Measurements from ENCODE around the gene LMF1.

Gene LMF1

DNA sequence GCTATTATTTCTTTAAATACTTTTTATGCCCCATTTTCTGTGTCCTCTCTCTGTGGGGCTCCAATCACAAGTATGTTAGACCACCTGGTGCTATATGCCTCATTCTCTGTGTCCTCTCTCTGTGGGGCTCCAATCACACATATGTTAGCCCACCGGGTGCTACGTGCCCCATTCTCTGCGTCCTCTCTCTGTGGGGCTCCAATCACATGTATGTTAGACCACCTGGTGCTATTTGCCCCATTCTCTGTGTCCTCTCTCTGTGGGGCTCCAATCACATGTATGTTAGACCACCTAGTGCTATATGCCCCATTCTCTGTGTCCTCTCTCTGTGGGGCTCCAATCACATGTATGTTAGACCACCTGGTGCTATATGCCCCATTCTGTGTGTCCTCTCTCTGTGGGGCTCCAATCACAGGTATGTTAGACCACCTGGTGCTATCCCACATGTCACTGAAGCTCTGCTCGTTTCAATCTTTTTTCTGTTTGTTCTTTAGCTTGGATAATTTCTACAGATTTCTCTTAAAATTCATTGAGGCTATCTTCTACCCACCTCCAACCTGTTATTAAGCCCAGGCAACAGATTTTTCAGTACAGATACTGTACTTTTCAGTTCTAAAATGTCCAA is 28.2 kb downstream of the LMF1 start:
- Histone ChIP-seq H3K27ac (no peak overlapping the region), H3K27me3 (ENCODE audit: control insufficient read depth, insufficient read depth, low read length) (no peaks in the 10 kb centered on the region), H3K79me2 (peaks cover 2% of the 10 kb centered on the region), H2AFZ (no peak overlapping the region), H3K4me3 (ENCODE audit: low read depth, low read length) (no peak overlapping the region), H3K9me3 (ENCODE audit: control insufficient read depth, low read length) (no peaks in the 10 kb centered on the region), H3K4me1 (no peaks in the 10 kb centered on the region), H3K36me3 (ENCODE audit: control insufficient read depth, insufficient read depth, low read length) (no peaks in the 10 kb centered on the region), H3K9ac (no peak overlapping the region), H3K4me2 (ENCODE audit: low read length) (no peak overlapping the region)
- no peak for TF ChIP-seq CTCF (IDR thresholded peaks at IDR 0.05)

DNA sequence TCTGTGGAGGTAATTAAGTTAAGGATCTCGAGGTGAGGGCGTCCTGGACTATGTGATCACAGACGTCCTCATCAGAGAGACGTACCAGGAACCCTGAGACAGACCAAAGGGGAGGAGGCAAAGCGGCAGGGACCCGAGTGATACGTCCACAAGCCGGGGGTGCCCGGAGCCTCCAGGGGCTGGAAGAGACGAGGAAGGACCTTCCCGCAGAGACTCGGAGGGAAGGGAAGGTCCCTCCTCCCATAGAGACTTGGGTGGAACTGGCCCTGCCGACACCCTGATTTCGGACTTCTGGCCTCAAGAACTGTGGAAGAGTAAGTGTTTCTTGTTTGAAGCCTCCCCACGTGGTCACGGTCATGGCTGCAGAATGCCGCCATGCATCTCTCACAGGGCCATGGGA is 30.8 kb downstream of the LMF1 start:
- no peak for TF ChIP-seq CTCF (IDR thresholded peaks at IDR 0.05)
- H3K9me3 ChIP-seq (ENCODE audit: control insufficient read depth, low read length), result no peaks in the 10 kb centered on the region
- no peak overlapping the region for H3K9ac ChIP-seq
- no peaks in the 10 kb centered on the region for H3K27me3 ChIP-seq (ENCODE audit: control insufficient read depth, insufficient read depth, low read length)
- no peaks in the 10 kb centered on the region for H3K36me3 ChIP-seq (ENCODE audit: control insufficient read depth, insufficient read depth, low read length)
- no peak overlapping the region for H3K4me2 ChIP-seq (ENCODE audit: low read length)
- H3K4me3 ChIP-seq (ENCODE audit: low read depth, low read length), result no peak overlapping the region
- no peaks in the 10 kb centered on the region for H3K4me1 ChIP-seq
- no peak overlapping the region for H2AFZ ChIP-seq
- H3K79me2 ChIP-seq, result no peaks in the 10 kb centered on the region
- no peak overlapping the region for H3K27ac ChIP-seq

DNA sequence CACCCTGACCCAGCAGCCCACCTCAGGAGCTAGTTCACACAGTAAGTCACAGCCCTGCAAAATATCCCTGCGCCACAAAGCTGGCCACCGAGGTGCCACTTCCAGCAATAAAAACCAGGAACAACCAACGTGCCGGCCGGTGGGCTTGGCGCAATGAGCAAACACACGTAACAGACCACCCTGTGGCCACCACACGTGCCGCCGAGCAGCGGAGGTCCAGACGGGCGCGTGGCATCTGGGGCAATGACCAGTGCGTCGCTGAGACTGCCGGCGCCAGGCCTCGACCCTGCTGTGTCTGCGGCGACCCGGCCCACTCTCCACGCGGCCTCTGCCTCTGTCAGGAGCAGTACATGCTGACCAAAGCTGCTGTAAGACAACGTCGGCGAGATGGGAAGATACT is 31.5 kb downstream of the LMF1 start:
- Histone ChIP-seq H3K4me3 (ENCODE audit: low read depth, low read length) (no peak overlapping the region), H3K79me2 (no peaks in the 10 kb centered on the region), H3K9ac (no peak overlapping the region), H3K27ac (no peak overlapping the region), H3K27me3 (ENCODE audit: control insufficient read depth, insufficient read depth, low read length) (no peaks in the 10 kb centered on the region), H2AFZ (no peak overlapping the region), H3K9me3 (ENCODE audit: control insufficient read depth, low read length) (no peaks in the 10 kb centered on the region), H3K4me1 (no peaks in the 10 kb centered on the region), H3K36me3 (ENCODE audit: control insufficient read depth, insufficient read depth, low read length) (no peaks in the 10 kb centered on the region), H3K4me2 (ENCODE audit: low read length) (no peak overlapping the region)
- TF ChIP-seq CTCF (IDR thresholded peaks at IDR 0.05), result no peak

DNA sequence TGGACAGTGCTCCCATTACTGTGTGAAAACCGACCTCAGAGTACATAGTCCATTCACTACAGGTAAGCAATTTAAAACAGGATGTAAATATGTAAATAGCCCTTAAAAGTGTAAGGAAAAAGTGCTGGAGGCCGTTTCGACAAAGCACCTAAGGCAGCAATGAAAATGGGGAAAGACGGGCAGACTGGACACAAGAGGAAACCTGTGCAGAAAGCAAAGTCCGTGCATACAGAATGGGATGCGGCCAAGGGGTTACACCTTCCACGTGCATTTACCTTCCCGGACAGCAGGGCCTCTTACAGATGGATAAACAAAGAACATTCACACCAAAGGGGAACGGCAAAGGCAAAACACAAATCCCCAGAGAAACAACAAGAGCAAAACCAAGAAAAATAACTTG is 32.0 kb downstream of the LMF1 start:
- Histone ChIP-seq H3K4me1 (no peaks in the 10 kb centered on the region), H3K36me3 (ENCODE audit: control insufficient read depth, insufficient read depth, low read length) (no peaks in the 10 kb centered on the region), H3K27me3 (ENCODE audit: control insufficient read depth, insufficient read depth, low read length) (no peaks in the 10 kb centered on the region), H3K9me3 (ENCODE audit: control insufficient read depth, low read length) (no peaks in the 10 kb centered on the region), H3K4me3 (ENCODE audit: low read depth, low read length) (no peak overlapping the region), H3K27ac (no peak overlapping the region), H3K9ac (no peak overlapping the region), H3K79me2 (no peaks in the 10 kb centered on the region), H2AFZ (no peak overlapping the region), H3K4me2 (ENCODE audit: low read length) (no peak overlapping the region)
- no peak for TF ChIP-seq CTCF (IDR thresholded peaks at IDR 0.05)

DNA sequence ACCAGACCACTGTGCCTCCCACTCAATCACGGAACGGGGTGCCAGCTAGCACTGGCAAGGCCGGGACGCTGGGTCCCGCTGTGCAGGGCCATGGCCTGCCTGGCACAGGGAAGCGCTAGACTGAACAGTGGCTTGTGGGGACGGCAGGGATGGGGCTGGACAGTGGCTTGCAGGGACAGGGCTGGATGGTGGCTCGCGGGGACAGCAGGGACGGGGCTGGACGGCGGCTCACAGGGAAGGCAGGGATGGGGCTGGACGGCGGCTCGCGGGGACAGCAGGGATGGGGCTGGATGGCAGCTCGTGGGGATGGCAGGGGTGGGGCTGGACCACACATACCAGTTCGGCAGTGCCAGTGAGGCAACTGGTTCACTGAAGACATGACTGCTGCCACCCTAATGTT is 32.6 kb downstream of the LMF1 start:
- no peak overlapping the region for H3K9ac ChIP-seq
- no peak overlapping the region for H3K27ac ChIP-seq

More for the DNA sequence above, 32.6 kb downstream of the LMF1 start:
- no peaks in the 10 kb centered on the region for H3K9me3 ChIP-seq (ENCODE audit: control insufficient read depth, low read length)
- no peak for TF ChIP-seq CTCF (IDR thresholded peaks at IDR 0.05)
- no peaks in the 10 kb centered on the region for H3K36me3 ChIP-seq (ENCODE audit: control insufficient read depth, insufficient read depth, low read length)
- no peak overlapping the region for H3K4me2 ChIP-seq (ENCODE audit: low read length)
- no peak overlapping the region for H2AFZ ChIP-seq
- no peaks in the 10 kb centered on the region for H3K79me2 ChIP-seq
- H3K4me1 ChIP-seq, result no peaks in the 10 kb centered on the region
- H3K4me3 ChIP-seq (ENCODE audit: low read depth, low read length), result no peak overlapping the region
- no peaks in the 10 kb centered on the region for H3K27me3 ChIP-seq (ENCODE audit: control insufficient read depth, insufficient read depth, low read length)

Measured in parathyroid adenoma (tissue), 2 donors.